NCI-H2171 (cell line): Measurements from ENCODE around the gene PDGFRA.

Experiments used
- DNase-seq: peaks from one replicate; lab custom pipeline; 2025; lab: John Stamatoyannopoulos, UW

Gene PDGFRA

GRCh38 chr4:54228961-54229501 lies at the start of gene PDGFRA:
TSS of gene PDGFRA (plus strand) at chr4:54229293. CDS start at chr4:54258769, 29,476 bp downstream.
- DNase-seq = no peak

DNA sequence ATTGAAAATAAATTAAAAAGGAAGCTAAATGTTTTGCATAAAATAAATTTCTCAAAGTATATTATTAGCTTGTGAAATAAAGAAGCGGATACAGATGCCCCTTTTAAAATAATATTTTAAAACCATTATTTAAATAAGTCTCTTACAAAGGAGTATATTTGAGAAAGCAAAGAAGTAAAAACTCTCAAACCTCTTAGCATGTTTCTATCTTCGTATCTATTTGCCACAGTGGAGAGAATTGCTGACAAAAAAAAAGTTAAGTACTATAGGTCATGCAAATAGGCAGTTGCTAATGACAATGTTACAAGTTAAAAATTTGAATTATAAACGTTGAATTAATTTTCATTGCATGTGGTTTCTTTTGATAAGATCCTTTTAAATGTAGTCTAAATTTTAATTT lies 44.5 kb upstream of the PDGFRA start:
- DNase-seq = no peak

- DNase-seq = no peak
Measured at GRCh38 chr4:54185044-54185780, 43.9 kb upstream of the PDGFRA start.

GRCh38 chr4:54185866-54186265 lies 43.2 kb upstream of the PDGFRA start:
- DNase-seq = no peak

DNA sequence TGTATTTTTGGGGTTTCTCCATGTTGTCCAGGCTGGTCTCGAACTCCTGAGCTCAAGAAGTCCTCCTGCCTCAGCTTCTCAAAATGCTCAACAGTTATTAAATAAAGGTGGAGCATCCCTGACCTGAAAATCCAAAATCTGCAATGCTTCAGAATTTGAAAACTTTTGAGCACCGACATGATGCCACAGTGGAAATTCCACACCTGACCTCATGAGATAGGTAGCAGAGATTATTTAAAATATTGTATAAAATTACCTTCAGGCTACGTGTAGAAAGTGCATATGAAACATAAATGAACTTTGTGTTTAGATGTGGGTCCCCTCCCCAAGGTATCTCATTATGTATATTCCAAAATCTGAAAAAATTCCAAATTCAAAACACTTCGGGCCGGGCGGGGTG lies 42.7 kb upstream of the PDGFRA start:
- no peak for DNase-seq

DNA sequence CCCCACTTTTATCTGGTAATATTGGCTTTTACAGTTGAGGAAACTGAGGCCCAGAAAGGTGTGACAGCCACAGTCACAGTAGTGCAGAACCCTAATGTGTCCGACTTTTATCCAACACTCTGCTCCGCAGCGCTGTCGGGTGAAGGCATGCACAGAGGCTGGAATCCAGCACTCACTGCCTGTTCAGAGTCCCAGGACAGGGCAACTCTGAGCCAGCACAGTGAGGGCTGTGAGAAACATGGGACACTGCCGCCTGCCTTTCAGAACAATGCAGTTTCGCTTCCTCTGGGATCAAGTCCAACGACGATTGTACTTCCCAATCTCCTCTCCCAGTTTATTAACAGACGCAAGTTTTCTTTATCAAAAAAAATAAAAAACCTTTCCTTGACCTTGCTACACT lies 41.9 kb upstream of the PDGFRA start:
- DNase-seq = no peak

DNA sequence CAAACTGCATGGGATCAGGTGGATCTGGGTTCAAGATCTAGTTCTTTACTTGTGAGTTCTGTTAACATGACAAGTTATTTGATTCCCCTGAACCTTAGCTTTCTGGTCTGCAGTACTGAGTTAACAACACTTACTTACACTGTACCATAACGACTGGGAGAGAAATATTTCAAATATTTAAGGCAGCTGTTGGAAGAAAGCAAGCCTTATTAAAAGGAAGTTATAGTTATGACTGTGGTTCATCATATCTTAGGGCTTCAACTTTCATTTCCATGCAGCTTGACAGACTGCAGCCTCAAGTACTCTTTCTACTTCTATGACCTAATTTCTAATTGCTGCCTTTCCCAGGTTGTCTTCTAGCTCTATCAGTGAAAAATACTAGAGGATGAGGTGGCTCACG lies 40.0 kb upstream of the PDGFRA start:
- DNase-seq = no peak

GRCh38 chr4:54192811-54193210 lies 36.3 kb upstream of the PDGFRA start:
- no peak for DNase-seq

DNA sequence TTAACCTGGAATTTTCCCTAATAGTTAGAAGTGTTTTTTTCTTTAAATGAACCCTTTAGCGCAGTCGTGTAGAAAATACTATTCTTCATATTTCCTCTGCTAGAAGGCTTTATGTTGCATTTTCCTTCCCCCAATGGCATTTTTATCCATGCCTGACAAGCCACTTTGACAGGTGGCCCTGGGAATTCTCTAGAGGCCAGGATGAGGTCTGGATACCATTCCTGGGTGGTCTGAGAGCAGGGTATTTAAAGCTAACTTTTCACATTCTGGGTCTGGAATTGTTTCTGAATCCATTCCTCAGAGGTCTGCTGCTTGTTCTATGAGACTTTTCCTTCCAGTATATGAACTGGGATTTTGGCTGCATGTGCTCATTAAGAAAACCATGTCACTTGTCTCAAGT lies 31.2 kb upstream of the PDGFRA start:
- DNase-seq = no peak

DNA sequence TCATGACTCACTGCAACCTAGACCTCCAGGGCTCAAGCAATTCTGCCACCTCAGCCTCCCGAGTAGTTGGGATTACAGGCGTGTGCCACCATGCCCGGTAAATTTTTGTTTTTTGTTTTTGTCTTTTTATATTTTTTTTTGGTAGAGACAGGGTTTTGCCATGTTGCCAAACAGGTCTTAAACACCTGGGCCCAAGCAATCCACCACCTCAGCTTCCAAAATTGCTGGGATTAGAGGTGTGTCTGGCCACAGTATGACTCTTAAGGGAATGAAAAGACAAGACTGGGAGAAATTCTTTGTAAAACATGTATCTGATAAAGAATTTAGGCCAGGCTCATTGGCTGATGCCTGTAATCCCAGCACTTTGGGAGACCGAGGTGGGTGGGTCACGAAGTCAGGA lies 29.2 kb upstream of the PDGFRA start:
- DNase-seq = no peak

GRCh38 chr4:54209617-54210016 lies 19.5 kb upstream of the PDGFRA start:
- DNase-seq = no peak

- DNase-seq = no peak
Measured at GRCh38 chr4:54213001-54213400, 16.1 kb upstream of the PDGFRA start.

DNA sequence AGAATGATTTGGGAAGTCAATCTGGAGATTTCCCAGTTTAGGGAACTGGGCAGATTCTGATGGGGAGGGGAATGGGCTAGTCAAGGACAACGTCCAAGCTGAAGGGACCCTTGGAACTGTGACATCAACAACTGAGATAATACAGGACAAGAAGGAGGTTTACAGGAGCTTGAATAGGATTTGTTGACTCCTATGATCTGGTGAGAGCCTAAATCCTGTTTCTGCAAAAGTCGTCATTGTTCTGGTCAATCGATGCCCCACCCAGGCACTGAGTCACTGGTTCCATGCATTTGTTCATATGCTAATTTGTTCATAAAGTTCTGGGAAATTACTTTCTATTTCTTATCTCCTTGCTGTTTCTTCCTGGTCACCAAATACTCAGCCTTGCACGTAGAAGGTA lies 15.3 kb upstream of the PDGFRA start:
- DNase-seq = no peak

DNA sequence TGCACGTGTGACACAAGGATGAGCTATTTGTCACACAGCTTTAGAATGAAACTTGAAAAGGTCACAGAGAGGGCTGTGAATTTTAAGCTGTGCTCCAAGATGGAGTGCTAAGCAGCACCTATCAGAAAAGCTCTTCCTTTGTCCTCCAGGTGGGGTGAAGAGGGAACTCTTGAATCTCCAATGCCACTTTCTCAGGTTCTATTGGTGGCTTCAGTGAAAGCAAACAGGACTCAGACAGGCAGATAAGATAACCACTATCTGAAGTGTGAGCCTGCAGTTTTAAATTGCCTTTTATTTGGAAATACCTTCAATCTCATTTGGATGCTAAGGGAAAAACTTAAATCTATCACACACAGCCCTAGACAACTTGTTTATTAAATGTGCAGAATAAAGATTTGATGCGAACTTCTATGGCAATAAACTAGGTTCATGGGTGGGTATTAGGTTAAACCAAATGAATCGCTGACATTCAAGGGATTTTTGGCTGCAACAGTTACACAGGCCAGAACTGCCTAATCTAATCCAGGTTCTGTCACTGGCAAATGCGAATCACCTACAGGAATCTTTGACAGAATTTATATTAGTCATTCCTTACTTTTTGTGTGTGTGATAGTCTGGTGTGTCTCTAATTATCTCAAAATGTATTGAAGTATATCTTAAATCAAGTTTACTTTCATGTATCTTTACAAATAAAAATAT lies 13.6 kb upstream of the PDGFRA start:
- no peak for DNase-seq

DNA sequence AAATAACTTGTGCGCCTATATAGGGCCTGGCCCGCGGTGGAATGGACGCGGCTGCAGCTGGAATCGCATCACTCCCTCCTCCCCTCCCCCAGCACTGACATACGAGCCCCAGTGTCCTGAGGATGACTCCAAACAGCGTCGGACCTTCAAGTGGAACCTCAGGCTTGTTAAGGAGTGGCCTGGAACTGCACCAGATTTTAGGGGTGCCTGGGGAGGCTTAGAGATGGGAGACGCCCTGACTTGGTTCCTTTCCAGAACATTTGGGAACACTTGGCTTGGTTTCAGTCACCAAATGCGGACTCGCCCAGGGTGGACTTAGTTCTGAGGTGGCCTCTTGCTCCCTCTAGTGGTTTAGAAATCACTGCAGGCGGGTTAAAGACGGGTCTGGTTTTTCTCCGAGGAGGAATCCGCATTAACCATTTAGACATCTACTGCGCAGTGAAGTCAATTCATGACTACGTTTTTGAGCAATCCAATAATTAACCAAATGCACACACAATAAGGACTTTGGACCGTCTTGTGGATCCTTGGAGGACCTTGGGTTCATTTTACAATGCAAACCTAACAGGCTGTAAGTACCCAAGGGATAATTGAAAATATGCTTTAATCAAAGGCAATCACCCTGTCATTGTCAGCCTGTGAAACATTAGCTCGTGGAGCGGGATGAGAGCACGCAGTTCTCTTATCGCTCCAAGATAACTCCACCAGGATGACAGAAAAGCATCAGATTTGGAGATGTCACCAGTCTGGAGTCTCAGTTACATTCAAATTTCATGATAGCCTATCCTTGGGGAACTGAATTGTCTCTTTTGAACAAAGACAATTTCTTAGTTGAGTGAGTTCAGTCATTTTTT lies 11.2 kb upstream of the PDGFRA start:
- peak; percentile 25 for DNase-seq

DNA sequence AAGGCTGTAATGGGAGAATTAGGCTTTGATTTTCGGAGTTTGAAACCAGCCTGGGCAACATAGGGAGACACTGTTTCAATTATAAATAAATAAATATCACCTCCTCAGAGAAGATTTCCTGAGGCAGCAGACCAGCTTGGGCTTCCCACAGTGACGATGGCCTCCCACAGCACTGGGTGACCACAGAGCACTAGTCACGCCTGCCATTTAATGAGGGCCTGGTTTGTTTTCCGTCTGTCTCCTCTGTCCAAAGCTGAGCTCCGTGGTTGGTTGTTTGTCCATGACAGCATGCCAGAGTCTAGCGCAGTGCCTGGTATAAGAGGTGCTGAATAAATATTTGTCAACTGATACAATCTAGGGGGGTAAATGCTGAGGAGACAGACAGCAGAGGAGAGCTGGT lies 10.4 kb upstream of the PDGFRA start:
- DNase-seq = no peak

GRCh38 chr4:54224996-54225597 lies 4.0 kb upstream of the PDGFRA start:
- no peak for DNase-seq

DNA sequence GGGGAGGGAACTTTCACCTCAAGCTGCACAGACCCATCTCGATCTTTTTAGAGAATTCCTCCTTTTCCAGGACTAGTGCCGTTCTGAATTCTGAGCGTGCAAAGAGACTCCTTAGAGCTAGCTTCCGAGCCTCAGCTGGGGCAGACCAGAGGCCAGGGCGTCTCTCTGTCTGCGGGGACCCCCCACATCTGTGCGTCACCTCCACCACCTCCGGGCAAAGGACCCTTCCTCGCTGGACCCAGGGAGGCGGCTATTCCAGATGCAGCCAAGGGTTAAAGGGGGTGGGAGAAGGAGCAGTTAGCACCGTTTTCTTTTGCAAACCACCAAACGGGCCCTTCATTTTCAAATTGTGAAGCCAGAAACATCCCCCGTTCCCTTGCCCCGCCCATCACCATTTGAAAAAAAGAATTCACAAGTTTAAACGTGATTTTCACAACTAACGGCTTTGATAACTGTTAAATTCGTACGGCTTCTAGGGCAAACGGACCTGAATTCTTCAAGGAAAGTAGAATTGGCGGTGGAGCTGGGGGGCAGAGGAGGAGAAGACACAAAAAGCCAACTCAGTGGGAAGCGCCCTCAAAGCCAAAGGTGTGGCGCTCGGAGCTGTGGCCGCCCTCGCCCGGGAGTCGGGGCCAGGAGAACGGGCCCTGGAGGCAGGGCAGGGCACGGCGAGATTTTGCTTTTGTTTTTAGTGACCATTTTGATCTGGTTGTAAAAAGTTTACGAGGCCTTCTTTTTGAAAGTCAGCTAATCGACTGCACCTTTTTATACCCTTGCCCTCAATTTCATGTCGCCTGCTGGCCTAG lies 3.3 kb upstream of the PDGFRA start:
- DNase-seq = no peak

- DNase-seq = no peak
Measured at GRCh38 chr4:54226404-54227255, 2.5 kb upstream of the PDGFRA start.
